ENCODE measurements around the gene PPM1K.

Gene PPM1K

DNA sequence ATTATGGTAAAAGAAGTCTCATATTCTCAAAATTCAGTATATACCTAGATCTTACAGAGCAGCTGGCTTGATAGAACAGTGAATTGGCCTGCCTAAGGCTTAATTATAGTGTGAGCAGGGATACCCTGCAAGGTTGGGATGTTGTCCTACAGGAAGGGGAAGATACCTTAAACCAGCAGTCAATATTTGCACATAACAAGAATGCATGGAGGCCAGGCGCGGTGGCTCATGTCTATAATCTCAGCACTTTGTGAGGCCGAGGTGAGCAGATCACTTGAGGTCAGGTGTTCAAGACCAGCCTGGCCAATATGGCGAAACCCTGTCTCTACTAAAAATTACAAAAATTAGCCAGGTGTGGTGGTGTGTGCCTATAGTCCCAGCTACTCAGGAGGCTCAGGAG lies 67.2 kb downstream of the PPM1K start:
- Histone ChIP-seq H3K4me3 (ENCODE audit: low read depth, low read length) (no peak overlapping the region), H2AFZ (ENCODE audit: low read length, unreplicated experiment) (no peak overlapping the region), H3K79me2 (ENCODE audit: control insufficient read depth, insufficient read depth, low read length, unreplicated experiment) (no peaks in the 10 kb centered on the region), H3K36me3 (ENCODE audit: insufficient read depth, low read length) (no peaks in the 10 kb centered on the region), H3K4me1 (ENCODE audit: control insufficient read depth, insufficient read depth, low read length, unreplicated experiment) (no peaks in the 10 kb centered on the region), H3K27me3 (ENCODE audit: insufficient read depth, low read length) (no peaks in the 10 kb centered on the region), H3K27ac (ENCODE audit: low read depth, low read length) (no peak overlapping the region)

GRCh38 chr4:88216395-88216794 lies 68.0 kb downstream of the PPM1K start:
- Histone ChIP-seq H3K4me1 (ENCODE audit: control insufficient read depth, insufficient read depth, low read length, unreplicated experiment) (no peaks in the 10 kb centered on the region), H2AFZ (ENCODE audit: low read length, unreplicated experiment) (no peak overlapping the region), H3K4me3 (ENCODE audit: low read depth, low read length) (no peak overlapping the region), H3K27ac (ENCODE audit: low read depth, low read length) (no peak overlapping the region), H3K27me3 (ENCODE audit: insufficient read depth, low read length) (no peaks in the 10 kb centered on the region), H3K36me3 (ENCODE audit: insufficient read depth, low read length) (no peaks in the 10 kb centered on the region), H3K79me2 (ENCODE audit: control insufficient read depth, insufficient read depth, low read length, unreplicated experiment) (no peaks in the 10 kb centered on the region)

GRCh38 chr4:88215351-88215750 lies 69.0 kb downstream of the PPM1K start:
- H2AFZ ChIP-seq (ENCODE audit: low read length, unreplicated experiment): no peak overlapping the region
- no peaks in the 10 kb centered on the region for H3K79me2 ChIP-seq (ENCODE audit: control insufficient read depth, insufficient read depth, low read length, unreplicated experiment)
- no peak overlapping the region for H3K27ac ChIP-seq (ENCODE audit: low read depth, low read length)
- H3K4me3 ChIP-seq (ENCODE audit: low read depth, low read length): no peak overlapping the region
- no peaks in the 10 kb centered on the region for H3K27me3 ChIP-seq (ENCODE audit: insufficient read depth, low read length)
- no peaks in the 10 kb centered on the region for H3K36me3 ChIP-seq (ENCODE audit: insufficient read depth, low read length)
- H3K4me1 ChIP-seq (ENCODE audit: control insufficient read depth, insufficient read depth, low read length, unreplicated experiment): no peaks in the 10 kb centered on the region

DNA sequence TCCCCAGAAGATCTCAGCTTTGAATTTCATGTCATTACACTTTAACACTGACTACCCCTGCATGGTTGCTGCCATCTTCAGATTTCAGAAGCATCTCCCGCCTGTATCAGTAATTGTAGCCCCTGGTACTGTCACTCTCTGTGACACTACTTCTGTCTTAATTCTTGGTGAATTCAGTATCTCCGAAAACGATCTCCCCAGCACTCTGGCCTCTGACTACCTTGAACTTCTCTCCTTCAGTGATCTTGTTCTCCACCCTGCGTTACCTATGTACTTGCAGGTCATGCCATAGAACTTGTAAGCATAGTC lies 72.2 kb downstream of the PPM1K start:
- no peak overlapping the region for H2AFZ ChIP-seq (ENCODE audit: low read length, unreplicated experiment)
- no peak overlapping the region for H3K27ac ChIP-seq (ENCODE audit: low read depth, low read length)
- H3K4me3 ChIP-seq (ENCODE audit: low read depth, low read length): no peak overlapping the region
- H3K4me1 ChIP-seq (ENCODE audit: control insufficient read depth, insufficient read depth, low read length, unreplicated experiment): no peaks in the 10 kb centered on the region
- H3K79me2 ChIP-seq (ENCODE audit: control insufficient read depth, insufficient read depth, low read length, unreplicated experiment): no peaks in the 10 kb centered on the region
- no peaks in the 10 kb centered on the region for H3K36me3 ChIP-seq (ENCODE audit: insufficient read depth, low read length)
- no peaks in the 10 kb centered on the region for H3K27me3 ChIP-seq (ENCODE audit: insufficient read depth, low read length)

DNA sequence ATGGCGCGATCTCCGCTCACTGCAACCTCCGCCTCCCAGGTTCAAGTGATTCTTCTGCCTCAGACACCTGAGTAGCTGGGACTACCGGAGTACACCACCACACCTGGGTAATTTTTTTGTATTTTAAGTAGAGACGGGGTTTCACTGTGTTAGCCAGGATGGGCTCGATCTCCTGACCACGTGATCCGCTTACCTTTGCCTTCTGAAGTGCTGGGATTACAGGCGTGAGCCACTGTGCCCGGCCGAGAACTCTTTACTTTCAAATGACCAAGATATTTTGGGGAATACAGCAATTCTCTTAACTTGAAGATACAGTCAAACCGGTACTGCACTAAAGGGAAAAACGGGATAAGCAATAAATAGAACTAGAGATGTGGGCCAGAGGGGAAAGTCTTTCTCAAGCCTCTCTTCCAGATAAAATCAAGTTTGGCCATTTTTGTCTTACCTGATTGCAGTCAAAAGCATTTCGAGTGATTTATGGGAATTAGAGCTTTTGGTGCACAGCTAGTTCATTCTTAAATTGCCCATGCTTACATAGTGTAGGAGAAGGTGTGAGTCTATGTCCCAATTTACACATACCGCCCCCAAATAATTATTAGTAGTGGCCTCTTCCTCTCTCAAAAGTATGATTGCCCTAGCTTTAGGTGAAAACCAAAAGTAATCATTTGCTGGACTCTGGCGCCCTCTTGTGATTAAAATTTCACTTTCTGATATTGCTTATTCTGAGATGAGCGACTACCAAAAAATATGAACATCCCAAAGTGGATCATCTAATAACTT lies 72.7 kb downstream of the PPM1K start:
- Histone ChIP-seq H2AFZ (ENCODE audit: low read length, unreplicated experiment) (peak overlapping the region; percentile 65), H3K4me1 (ENCODE audit: control insufficient read depth, insufficient read depth, low read length, unreplicated experiment) (no peaks in the 10 kb centered on the region), H3K27me3 (ENCODE audit: insufficient read depth, low read length) (no peaks in the 10 kb centered on the region), H3K4me3 (ENCODE audit: low read depth, low read length) (no peak overlapping the region), H3K36me3 (ENCODE audit: insufficient read depth, low read length) (no peaks in the 10 kb centered on the region), H3K27ac (ENCODE audit: low read depth, low read length) (no peak overlapping the region), H3K79me2 (ENCODE audit: control insufficient read depth, insufficient read depth, low read length, unreplicated experiment) (no peaks in the 10 kb centered on the region)

DNA sequence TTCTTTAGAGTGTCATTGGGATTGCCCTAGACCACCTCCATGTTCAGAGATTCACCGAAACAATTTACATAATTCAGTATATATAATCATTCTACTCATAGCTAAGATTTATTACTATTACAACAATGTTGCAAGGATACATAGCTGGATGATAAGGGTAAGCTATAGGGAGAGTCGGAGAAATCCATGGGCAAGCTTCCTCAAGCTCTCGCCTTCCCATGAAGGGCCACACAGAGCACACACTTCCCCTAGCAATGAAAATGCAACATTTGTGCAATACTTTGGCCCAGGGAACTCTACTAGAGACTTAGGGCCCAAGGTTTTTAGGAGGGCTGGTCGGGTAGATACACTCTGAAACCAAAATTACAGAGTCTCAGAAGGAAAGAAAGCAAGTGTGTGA lies 76.2 kb downstream of the PPM1K start:
- no peaks in the 10 kb centered on the region for H3K36me3 ChIP-seq (ENCODE audit: insufficient read depth, low read length)
- no peaks in the 10 kb centered on the region for H3K79me2 ChIP-seq (ENCODE audit: control insufficient read depth, insufficient read depth, low read length, unreplicated experiment)
- H3K27me3 ChIP-seq (ENCODE audit: insufficient read depth, low read length): no peaks in the 10 kb centered on the region
- H3K27ac ChIP-seq (ENCODE audit: low read depth, low read length): no peak overlapping the region
- no peak overlapping the region for H3K4me3 ChIP-seq (ENCODE audit: low read depth, low read length)
- H2AFZ ChIP-seq (ENCODE audit: low read length, unreplicated experiment): no peak overlapping the region
- H3K4me1 ChIP-seq (ENCODE audit: control insufficient read depth, insufficient read depth, low read length, unreplicated experiment): no peaks in the 10 kb centered on the region

Data from ACC112 (cell line).